Activated naive CD8-positive, alpha-beta T cell treated with anti-CD3 and anti-CD28 coated beads, Interleukin-2, amount 50 U/mL, for 16 hours (primary cell): ENCODE results near the gene KRTAP5-6.

ENCODE experiments used
- DNase-seq: peaks from one replicate; pipeline ENCODE4 v3.0.0-alpha.2; 2020; ENCODE audit warnings: low read depth, low spot score

Gene KRTAP5-6

DNA sequence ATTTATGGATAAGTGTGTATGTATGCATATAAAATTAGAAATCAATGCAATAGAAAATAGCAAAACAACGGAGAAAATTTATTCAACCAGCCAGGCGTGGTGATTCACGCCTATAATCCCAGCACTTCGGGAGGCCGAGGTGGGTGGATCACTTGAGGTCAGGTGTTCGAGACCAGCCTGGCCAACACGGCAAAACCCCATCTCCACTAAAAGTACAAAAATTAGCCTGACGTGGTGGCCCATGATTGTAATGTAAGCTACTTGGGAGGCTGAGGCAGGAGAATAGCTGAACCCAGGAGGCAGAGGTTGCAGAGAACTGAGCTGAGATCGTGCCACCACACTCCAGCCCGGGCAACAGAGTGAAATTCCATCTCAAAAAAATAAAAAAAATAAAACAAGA lies 5.5 kb downstream of the KRTAP5-6 start:
- DNase-seq = no peak

DNA sequence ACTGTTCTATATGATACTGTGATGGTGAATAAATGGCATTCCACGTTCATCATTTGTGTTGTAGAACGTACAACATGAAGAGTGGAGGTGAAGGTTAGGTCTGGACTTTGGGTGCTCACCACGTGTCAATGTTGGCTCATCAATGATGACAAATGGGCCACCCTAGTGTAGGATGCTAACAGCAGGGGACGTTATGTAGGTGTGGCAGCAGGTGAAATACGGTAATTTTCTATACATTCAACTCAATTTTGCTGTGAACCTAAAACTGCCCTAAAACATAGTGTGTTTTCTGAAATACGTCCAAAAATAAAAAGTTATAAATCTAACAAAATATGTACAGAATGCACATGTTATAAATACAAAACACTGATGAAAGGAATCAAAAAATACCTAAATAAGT lies 6.2 kb downstream of the KRTAP5-6 start:
- DNase-seq = no peak

DNA sequence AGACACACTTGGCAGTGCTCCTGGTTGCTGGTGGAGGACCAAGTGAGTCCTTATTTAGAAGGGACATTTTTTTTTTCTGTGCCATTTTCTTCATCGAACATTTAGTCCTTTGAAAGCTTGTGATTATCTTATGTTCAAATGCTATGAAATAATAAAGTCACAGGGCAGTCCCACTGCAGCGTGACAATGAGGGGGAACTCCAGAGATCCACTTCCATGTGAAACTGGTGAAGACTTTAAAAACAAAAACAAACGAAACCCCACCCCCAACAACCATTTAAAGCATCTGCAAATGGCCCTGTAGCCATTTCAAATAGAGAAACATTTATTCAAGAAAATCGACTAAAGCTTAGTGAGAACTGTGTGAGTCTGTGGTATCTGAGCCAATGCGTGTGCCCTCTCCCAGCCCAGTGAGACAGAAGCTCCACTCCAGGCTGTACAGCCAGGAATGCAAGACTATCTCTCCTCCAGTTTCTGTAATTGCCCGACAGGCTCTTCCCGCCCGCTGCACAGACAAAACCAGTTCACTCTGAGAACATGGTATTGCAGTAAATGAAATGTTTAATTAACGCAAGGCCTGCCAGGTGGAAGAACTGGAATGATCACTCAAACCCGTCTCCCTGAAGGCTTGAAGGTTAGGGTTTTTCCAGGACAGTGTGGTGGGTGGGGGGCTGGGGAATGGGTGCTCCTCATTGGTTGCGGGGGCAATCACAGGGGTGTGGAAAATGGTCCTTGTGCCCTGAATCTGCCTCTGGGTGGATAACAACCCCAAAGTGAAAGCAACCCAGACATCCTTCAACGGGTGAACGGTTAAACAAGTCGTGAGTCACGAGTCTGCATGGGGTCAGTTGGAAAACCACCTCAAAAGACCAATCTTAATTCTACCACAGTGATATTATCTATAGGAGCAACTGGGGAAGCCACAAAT lies 8.4 kb downstream of the KRTAP5-6 start:
- no peak for DNase-seq

DNA sequence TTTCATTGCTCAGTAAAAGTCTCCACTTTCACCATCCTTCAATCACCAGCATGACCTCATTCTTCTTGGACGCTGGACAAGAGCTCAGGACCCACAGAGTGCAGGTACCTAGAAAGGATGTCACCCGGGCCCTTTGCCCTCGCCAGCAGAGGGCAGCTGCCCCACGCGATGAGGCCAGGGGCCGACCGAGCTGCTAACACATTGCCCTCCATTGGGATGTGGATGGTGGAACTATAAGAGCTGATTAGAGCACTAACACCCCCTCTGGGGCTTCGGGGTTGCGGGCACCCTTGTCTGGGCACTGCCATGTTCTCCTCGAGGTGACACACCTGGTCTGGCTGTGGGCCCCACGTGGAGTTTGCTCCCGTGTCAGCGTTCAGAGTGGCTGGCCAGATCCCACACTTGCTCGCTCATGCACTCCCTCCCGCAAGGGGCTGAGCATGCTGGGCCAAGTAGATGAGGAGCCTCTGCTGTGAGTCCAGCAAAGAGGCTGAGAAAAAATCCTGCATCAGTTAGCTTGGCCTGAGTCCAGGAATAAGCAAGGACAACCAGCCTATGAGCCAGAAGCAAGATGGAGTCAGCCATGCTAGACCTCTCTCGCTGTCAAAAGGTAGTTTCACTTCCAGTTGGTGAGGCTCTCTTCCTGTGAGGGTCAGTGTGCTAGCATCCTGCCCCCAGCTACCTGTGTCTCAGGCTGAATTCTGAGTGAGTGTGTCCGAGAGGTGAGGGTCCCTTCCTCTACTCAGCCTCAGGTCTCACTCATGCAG lies 9.8 kb downstream of the KRTAP5-6 start:
- DNase-seq = no peak

DNA sequence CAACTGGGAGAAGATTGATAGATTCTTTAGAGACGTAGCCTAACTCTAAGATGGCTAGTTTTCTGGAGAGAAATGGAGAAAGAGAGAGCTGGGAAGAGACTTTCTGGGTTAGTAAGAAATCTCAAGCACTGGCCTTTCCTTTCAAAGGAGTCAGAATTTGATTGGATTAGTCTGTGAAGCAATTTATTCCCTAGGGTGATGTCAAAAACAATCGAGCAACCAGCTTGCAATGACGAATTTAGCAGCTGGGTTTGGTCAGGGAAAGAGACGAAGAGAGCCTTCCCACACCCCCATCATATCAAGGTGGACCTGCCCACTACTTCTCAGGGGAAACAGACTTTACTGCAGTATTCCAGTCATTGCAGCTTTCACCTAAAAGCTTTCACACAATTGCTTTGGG lies 10.8 kb downstream of the KRTAP5-6 start:
- DNase-seq = no peak

DNA sequence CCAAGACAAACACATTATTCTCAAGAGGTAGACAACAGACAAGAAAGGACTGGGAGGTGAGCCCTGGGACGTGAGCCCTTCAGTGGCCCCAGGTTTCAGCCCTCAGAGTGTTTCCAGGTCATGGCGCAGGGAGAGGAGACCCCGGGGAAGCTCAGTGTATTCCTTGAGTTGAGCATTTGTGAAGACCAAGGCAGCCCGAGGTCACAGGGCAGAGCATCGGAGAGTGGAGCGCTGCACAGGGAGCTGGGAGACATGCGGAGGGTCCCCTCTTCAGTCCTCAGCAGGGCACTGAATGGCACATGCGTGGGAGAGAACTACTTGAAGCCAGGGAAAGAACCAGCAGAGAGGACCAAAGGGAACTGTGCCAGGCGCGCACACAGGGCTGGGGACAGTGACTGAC lies 11.7 kb downstream of the KRTAP5-6 start:
- no peak for DNase-seq

DNA sequence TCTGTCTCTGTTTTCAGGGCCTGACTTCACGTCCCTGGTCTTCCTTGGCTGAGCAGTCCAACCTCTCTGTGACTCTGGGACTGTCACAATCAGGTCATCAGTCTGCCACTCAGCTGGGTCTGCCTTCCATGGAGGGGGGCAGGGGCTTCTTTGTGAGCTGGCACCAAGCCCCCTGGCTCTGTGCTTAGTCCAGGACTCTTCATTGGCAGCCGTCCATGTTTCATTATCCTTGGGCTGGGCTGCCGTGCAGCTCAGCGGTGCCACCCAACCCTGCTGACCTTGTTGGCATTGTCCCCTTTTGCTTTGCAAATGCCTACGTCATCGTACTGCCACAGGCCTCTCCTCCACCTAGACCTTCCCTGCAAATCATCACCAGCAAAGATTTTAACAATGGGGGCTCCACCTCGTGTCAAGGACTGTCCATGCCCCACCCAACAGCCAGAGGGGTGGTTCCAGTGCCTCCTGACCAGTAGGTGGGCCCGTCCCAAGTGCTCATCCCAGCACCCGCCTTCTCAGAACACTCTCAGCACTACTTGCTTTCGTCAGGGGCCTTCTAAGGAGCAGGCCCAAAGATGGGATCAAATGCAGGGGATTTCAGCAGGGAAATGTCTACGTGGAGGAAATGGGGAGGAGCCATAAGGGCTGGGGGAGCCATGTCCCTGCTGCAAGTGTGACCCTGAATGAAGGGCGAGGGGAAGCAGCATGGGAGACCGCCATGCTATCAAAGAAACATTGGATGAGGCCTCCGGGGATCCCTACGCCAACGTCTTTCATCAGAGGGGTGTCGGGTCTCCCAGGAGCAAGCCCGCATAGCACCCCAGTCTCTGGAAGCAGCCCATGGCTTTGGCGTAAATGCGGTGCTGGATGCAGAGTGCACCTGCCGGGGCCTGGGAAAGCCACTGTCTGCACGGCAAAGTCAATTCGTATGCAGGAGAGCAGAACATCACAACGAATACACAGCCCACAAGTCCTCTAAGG lies 18.2 kb downstream of the KRTAP5-6 start:
- no peak for DNase-seq

DNA sequence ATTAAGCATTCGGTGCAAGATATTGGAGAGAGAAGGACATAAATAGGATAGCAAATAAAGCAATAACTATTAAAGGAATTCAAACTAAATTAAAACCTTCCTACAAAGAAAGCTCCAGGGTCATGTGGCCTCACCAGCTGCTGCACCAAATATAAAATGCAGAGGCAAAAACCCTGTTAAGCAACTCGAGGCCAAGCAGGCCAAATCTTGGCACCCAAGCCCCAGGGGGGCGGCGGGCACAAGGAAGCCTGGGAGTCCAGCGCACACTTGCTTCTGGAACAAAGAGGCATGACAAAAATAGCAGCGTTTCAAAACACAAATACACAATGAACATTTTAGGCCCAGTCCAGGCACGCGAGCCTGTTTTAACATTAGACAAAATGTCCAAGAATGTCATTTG lies 20.8 kb downstream of the KRTAP5-6 start:
- DNase-seq = no peak

DNA sequence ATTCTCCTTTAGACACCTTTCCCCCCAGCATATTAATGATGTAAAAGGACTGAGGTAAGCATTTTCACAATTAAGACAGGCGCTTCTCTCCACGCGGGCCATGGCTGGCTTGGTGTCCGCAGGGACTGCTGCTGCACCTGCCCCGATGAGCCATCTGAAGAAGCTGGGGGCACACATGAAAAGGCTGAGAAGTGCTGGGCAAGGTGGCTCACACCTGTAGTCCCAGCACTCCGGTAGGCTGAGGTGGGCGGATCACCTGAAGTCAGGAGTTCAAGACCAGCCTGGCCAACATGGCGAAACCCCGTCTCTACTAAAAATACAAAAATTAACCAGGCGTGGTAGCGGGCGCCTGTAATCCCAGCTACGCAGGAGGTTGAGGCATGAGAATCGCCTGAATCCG lies 21.3 kb downstream of the KRTAP5-6 start:
- DNase-seq = no peak

DNA sequence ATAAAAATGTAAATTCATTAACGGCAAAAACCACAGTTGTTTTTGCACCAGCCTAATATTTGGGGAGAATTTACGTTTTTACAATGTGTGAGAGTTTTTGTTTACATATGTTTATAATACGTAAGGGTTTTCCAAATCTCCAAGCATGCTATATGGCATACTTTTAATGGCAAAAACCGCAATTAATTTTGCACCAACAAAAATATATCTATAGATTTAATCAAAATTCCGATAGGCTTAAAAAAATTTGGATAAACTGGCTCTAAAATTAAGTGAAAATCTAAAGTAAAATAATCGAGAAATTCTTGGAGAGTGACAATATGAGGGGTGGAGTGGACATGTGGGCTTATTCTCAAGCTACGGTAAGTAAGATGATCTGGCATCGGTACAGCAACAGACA lies 22.8 kb downstream of the KRTAP5-6 start:
- no peak for DNase-seq

DNA sequence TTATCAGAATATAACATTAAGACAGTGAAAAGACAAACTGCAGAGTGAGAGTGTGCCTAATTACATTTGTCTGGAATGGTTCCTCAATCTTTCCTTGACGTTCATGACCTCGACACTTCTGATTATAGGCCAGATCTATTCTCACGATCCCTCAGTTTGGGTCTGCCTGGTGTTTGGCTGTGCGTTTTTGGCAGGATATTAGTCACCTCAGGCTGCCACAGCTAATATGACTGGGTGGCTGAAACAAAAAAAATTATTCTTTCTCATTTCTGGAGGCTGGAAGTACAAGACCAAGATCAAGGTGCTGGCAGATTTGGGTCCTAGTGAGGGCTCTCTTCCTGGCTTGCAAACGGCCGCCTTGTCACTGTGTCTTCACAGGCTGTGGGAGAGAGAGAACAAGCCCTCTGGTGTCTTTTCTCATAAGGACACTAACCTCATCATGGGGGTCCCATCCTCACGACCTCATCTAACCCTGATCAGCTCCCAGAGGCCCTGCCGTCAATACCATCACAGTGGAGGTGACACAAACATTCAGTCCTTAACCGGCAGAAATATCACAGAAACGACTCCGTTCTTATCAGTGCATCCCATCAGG lies 30.2 kb downstream of the KRTAP5-6 start:
- no peak for DNase-seq

DNA sequence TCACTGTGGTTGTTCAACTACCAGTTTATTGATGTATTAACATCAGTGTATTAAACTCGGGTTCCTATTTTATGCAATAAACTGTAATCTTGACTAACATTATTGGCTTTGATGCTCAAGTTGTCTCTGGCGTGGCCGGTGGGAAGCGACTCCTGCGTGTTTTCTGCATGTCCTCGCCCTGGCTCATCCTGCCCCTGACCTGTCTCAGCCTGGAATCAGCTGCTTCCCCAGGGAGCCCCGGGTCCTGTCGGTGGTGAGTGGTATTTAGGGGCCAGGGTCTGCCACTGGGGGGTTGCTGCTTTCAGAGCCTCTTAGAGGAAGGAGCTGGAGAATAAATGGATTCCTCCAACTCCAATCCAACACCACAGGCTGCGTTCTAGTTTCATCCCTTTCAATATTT lies 30.9 kb downstream of the KRTAP5-6 start:
- DNase-seq = no peak

DNA sequence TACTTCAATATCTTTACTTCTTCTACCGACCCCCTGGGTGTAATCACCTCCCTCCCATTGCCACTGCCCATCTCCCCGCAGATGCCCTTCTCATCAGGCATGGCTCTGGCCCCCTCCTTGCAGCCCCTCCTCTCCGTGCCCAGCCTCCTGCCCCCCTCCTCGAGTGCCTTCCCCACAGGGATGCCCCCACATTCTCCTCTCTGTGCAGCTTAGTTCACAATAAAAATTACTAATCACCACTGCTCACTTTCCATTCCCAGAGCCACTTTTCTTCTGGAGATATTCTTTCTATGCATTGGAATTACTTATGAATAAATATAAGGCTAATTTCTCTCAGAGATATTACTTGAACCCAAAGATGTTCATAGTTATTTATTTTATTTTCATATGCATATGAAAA lies 31.3 kb downstream of the KRTAP5-6 start:
- DNase-seq = no peak

DNA sequence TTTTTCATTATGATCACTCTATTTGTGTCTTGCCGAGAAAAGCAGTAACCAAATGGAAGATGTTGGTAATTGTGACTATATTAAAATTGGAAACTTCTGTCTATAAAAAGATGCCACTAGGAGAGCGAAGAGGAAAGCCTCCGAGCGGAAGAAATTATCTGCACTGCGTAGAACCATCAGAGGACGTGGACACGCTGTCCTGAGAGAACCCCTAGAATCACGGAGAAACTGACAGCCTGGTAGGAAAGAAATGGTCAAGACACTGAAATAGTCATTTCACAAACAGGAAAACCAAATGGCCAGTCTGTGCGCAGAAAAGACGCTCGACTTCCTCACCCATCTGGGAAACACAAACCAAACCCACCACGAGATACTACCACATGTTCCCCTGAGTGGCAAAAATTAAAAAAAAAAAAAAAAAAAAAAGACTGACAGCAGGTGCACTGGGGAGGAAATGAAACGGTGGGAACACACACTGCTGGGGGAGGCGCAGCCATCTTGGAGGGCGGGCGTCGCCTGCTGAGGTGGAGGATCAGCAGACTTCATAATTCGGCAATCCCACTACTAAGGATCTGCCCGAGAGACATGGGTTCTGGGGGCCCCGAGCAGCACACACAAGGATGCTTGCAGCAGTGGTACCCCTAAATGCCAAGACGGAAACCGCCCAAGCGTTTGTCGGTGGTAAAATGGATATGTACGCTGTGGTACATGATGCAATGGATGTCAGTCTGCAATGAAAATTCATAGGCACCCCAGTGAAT lies 32.1 kb downstream of the KRTAP5-6 start:
- no peak for DNase-seq

DNA sequence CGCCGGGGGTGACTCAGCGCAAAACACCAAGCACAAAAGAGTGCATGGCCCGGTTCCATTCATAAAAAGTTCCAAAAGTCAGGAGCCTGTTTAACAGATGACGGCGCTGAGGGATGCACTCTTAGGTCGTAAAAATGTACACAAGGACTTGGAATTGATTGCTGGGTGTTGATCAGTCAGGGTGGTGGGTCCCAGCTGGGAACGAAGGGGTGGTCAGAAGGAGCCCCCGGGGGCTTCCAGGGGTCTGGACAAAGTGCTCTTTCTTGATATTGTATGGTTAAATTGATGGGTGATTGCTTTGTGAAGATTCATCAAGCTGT lies 32.7 kb downstream of the KRTAP5-6 start:
- no peak for DNase-seq

DNA sequence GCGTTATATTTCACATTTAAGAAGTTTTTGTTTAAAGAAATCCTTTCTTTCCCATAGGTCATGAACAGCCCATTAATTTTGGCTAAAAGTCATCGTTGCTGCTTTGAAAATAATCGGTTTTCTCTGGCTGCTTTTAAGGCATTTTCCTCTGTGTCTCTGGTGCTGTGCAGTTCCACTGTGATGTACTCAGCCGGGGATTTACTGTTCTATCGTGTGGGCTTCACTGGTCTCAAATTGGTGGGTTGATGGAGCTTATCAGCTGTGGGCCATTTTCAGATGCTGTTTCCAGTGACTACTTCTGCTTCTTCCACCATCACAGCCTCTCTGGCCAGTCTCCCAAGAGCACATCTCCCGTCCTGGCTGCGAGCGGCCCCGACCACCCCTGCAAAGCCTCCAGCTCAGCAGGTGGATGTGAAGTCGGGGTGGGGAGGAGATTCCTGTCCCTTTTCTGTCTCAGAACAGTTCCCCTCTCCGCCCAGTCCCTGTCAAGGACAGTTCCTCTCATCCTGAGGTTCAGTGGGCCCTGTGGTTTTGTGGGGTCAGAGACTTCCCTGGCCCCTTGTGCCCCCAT lies 33.1 kb downstream of the KRTAP5-6 start:
- no peak for DNase-seq

DNA sequence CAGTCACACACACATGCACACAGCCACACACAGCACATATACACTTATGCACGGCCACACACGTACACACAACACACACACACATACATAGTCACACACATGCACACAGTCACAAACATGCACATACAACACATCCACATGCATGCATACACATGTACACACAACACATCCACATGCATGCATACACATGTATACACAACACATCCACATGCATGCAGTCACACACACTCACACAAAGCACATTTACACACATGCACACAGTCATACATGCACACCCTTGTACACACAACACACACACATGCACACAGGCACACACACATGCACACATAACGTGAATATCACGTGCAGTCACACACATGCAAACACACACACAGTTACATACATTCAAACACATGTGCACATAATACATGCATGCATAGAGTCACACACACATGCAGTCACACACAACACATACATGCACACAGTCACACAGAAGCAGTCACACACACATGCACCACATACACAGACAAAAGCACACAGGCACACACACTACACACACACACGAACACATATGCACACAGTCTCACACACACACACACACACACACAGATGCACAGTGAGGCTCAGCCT lies 34.6 kb downstream of the KRTAP5-6 start:
- no peak for DNase-seq

DNA sequence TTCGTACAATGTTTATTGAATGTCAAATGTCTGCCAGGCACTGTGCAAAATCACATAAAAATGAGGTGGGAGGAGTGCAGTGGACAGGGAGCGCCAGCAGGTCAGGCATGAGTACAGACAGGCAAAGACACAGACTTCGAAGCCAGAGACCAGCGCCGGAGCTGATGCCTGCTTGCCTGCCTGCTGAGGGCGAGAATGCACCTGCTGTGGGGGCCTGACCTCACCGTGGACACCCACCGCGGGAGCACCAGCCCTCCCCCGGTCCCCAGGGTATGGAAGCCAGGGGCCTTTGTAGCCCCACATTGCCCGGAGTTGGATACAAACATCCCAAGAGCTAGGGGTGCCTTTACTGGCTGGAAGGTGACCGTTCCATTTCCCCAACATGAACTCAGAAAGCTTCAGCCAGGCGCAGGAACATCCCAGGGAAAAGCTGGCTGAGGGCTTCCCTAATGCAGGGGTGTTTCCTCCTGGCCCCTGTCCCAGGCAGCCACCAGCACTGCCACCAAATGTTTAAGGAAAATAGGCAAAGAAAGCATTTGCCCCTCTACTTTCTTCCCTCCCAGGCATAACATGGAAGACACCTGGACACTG lies 35.5 kb downstream of the KRTAP5-6 start:
- DNase-seq = no peak

DNA sequence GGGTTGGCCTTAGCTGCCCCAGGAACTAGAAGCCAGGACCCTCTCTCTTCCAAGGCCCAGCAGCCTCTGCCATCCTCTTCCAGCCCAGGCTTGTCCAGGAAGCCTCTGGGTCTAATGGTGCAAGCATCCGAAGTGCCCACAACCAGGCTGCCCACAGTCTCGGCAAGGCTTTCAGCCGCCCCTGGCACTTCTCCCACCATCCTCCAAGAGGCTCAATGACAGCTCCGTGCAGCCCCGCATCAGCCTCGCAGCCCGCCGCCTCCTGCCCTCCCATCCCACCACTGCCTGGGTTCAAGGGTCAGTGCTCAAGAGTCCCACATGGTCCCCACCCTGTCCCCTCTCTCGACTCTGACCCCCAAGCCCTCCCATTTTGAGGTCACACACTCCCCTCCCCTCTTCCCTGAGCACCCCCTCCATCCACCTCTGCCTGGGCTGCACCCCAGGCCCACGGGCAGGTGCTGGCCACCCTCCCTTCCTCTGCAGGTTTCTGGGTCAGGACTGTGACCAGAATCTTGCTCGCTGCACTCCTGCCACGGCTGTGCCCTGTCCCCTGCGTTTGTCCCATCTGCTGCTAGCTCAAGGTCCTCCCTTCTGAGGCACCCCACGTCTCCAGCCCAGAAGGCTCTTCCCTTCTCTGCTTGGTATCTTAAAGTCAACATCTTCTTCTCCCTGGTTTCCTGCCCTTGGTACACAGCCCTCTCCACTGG lies 36.2 kb downstream of the KRTAP5-6 start:
- no peak for DNase-seq
